Ovary (tissue), 9 donors: ENCODE measurements around the gene TTC33. TPM values are rescaled to one million over a fixed set of nuclear protein-coding genes. Genes with fewer than 3 reads are reported as not detected.

Source experiments
- DNase-seq, 5 donors: peaks; one replicate each; pipeline ENCODE4 v3.0.0-alpha.2; 2019 to 2020
- H3K27ac ChIP-seq, 2 donors: fragments of 200-600 bp; one replicate each; pipeline versions ENCODE4 v1.5.1 to v1.8.0; 2019 to 2022
- H3K27me3 ChIP-seq: fragments of 200-600 bp; one replicate; pipeline ENCODE4 v1.8.0; 2022
- H3K36me3 ChIP-seq: fragments of 200-600 bp; sonication (generic); one replicate; pipeline ENCODE4 v1.5.1; 2019
- H3K4me1 ChIP-seq: one replicate; pipeline ENCODE4 v1.8.1; 2013; ENCODE audit warnings: mild to moderate bottlenecking, moderate library complexity; ENCODE audit not compliant: insufficient read depth
- H3K4me3 ChIP-seq: fragments of 200-600 bp; sonication (generic); one replicate; pipeline ENCODE4 v1.5.1; 2017
- H3K9me3 ChIP-seq, 2 donors: fragments of 200-600 bp in 1 of 2; sonication (generic) in 1 of 2; one replicate each; pipeline versions ENCODE4 v1.5.1 to v1.8.1; 2013 to 2019; ENCODE audit warnings: mild to moderate bottlenecking in 1 of 2, moderate library complexity in 1 of 2
- CTCF ChIP-seq, 3 donors: fragments of 450-650 bp in 2 of 3; fragments of 200-600 bp in 1 of 3; IDR thresholded peaks; one replicate each; pipeline versions ENCODE4 v1.5.1 to v1.8.0; 2016 to 2022; ENCODE audit warnings: antibody characterized with exemption in 3 of 3, mild to moderate bottlenecking in 1 of 3
- EP300 ChIP-seq: sonication (generic); formaldehyde crosslinking; IDR thresholded peaks from one replicate; pipeline ENCODE4 v1.6.1; 2017; ENCODE audit warnings: antibody characterized with exemption
- POLR2A ChIP-seq: fragments of 450-650 bp; IDR thresholded peaks from one replicate; pipeline ENCODE4 v1.6.1; 2017; ENCODE audit warnings: antibody characterized with exemption, mild to moderate bottlenecking, moderate library complexity
- WGBS, 3 donors: extraction: QIAGEN DNeasy Blood & Tissue Kit in 1 of 3; methylation state at CpG; one replicate each; pipeline versions ENCODE4 v1.1.5 to v1.1.7; 2013 to 2017; 5-methylcytosine and 5-hydroxymethylcytosine counted together
- intact Hi-C, 4 donors: fragments of 100-400 bp; cut with DNase I; formaldehyde crosslinking; loops; one replicate each; pipeline versions ENCODE4 v1.11.0 to v1.15.1; 2022 to 2023
- polyA plus RNA-seq, 2 donors: library from polyadenylated mRNA; stranded (reverse); fragments of 200-250 nt in 1 of 2; fragments of 350-450 nt in 1 of 2; fragmentation: Illumina TruSeq in 1 of 2; extraction: RNeasy Lipid Tissue Mini Kit (QIAGEN cat#74804) in 1 of 2; gene quantifications; one replicate each; pipeline ENCODE4 v1.2.3, GENCODE V29; 2013 to 2014
- total RNA-seq, 7 donors: library from RNA; depleted of rRNA in 2 of 7; stranded (reverse); fragments of >200 nt in 2 of 7; fragmentation: NEBNext Ultra II Directional in 3 of 7; extraction: Animal tissue kit (Norgen Biotek cat#: 25700) in 3 of 7; gene quantifications; one replicate each; pipeline versions ENCODE4 v1.1.0 to v1.2.4, GENCODE V29; 2016 to 2023
- donor health status: DM: no; HTN: no; CAD: no; lungs with moderate emphysema.
- donor health status: DM: no; HTN: no; CAD: no.
- donor health status: Bipolar disorder and iron deficiency.
- donor health status: DM: yes; HTN: yes; CAD: no.
- donor health status: DM: no; HTN: no; CAD: no.
- donor health status: DM: yes; HTN: yes; CAD: no.

TTC33 gene
- total and polyA plus RNA-seq, 9 donors, result 10.6 to 26.0 (median 18.8) TPM

- Histone ChIP-seq H3K27me3 (no peaks in the 10 kb centered on the region), H3K9me3 (no peaks in the 10 kb centered on the region), H3K4me3 (no peak overlapping the region), H3K4me1 (no peaks in the 10 kb centered on the region), H3K27ac (no peak overlapping the region), H3K36me3 (no peaks in the 10 kb centered on the region)
- TF ChIP-seq POLR2A, result no peak
- no peak for TF ChIP-seq CTCF (IDR thresholded peaks at IDR 0.05)
- TF ChIP-seq EP300, result no peak
- WGBS, 3 donors, result 80 to 83% (median 83%) methylated on average over 5 of the region's 5 CpGs
- no peak for DNase-seq
- intact Hi-C loops, result no loop called here
These were observed 170.1 kb downstream of the TTC33 start for GRCh38 chr5:40585537-40586267.

GRCh38 chr5:40584054-40584453 is 171.7 kb downstream of the TTC33 start:
- Histone ChIP-seq H3K36me3 (no peaks in the 10 kb centered on the region), H3K4me3 (no peak overlapping the region), H3K9me3 (no peaks in the 10 kb centered on the region), H3K4me1 (no peaks in the 10 kb centered on the region), H3K27ac (no peak overlapping the region), H3K27me3 (no peaks in the 10 kb centered on the region)
- 72 to 77% (median 77%) methylated on average over 2 of the region's 2 CpGs for WGBS, 3 donors
- TF ChIP-seq EP300 (no peak), POLR2A (no peak), CTCF (IDR thresholded peaks at IDR 0.05) (no peak)
- intact Hi-C loops, result no loop called here
- DNase-seq, result no peak

- WGBS, 3 donors, result 68 to 72% (median 69%) methylated on average over 9 of the region's 9 CpGs
- TF ChIP-seq EP300 (no peak), CTCF (IDR thresholded peaks at IDR 0.05) (no peak), POLR2A (no peak)
- H3K4me3 ChIP-seq, result no peak overlapping the region
- H3K4me1 ChIP-seq, result no peaks in the 10 kb centered on the region
- intact Hi-C loops, result no loop called here
- H3K9me3 ChIP-seq, result no peaks in the 10 kb centered on the region
- no peaks in the 10 kb centered on the region for H3K36me3 ChIP-seq
- no peak for DNase-seq
- no peaks in the 10 kb centered on the region for H3K27me3 ChIP-seq
- no peak overlapping the region for H3K27ac ChIP-seq
These were observed 177.0 kb downstream of the TTC33 start for GRCh38 chr5:40578501-40579451.

DNA sequence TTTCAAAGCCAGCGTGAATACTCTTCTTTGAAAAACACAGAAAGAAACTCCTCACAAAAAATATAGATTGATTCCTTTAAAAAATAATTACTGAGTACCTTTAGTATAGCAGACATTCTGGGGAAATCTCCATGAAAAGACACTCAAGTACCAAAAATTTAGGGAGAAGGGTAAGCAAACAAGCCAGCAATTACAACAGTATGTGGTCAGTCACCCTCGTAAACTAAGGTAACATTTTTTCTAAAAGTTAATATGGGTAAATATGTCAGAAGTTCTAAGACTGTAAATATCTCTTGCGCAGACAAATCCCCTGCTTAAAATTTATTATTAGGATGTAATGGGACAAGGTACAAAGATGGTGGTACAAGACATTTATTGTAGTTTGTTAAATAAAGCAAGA is 178.0 kb downstream of the TTC33 start:
- no peak overlapping the region for H3K27ac ChIP-seq
- H3K36me3 ChIP-seq, result no peaks in the 10 kb centered on the region
- H3K9me3 ChIP-seq, result no peaks in the 10 kb centered on the region
- no peak for DNase-seq
- no peak overlapping the region for H3K4me3 ChIP-seq
- 88 to 94% (median 92%) methylated on average over 3 of the region's 3 CpGs for WGBS, 3 donors
- TF ChIP-seq EP300 (no peak), POLR2A (no peak), CTCF (IDR thresholded peaks at IDR 0.05) (no peak)
- intact Hi-C loops, result no loop called here
- no peaks in the 10 kb centered on the region for H3K4me1 ChIP-seq
- H3K27me3 ChIP-seq, result no peaks in the 10 kb centered on the region
